GM19035 (cell line): Measurements from ENCODE around the gene PPP1R3F.
"Not testable (repeated sequence)": the region's sequence is repeated elsewhere in the genome, so short reads cannot be mapped to it uniquely, and the experiment has no call there.

ENCODE experiments used
- ATAC-seq: cut with Tn5 transposase; IDR thresholded peaks from one replicate; pipeline ENCODE4 v1.9.1; 2021; ENCODE audit not compliant: unreplicated experiment

Gene PPP1R3F

DNA sequence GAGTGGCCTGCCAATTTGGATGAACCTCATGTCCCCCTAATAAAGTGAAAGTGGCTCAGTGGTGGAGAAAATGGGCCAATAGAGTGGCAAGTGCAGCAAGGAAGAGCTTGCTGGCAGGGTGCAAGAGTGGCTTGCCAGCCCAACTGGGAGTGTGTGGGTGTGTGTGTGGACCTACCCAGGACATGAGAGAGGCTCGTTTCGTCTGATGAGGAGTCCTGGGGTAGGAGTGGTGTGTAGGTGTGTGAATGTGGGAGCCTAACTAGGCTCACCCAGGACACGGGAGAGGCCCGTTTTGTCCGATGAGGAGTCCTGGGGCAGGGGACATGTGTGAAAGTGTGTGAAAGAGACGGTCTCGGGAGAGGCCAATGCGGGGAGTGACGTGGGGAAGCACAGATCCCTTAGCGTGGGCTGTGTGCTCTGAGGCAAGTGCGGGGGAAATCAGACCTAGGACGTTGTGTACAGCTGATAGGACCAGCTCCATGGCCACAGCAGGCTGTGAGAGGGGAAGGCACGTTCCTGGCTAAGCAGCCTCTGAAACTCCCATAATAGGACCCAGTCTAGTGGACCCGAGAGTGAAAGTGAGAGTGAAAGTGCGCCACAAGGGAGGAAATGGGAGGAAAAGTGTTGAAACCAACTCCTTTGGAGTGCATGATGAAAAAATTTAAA, 39.1 kb downstream of the PPP1R3F start:
- ATAC-seq, result no peak

DNA sequence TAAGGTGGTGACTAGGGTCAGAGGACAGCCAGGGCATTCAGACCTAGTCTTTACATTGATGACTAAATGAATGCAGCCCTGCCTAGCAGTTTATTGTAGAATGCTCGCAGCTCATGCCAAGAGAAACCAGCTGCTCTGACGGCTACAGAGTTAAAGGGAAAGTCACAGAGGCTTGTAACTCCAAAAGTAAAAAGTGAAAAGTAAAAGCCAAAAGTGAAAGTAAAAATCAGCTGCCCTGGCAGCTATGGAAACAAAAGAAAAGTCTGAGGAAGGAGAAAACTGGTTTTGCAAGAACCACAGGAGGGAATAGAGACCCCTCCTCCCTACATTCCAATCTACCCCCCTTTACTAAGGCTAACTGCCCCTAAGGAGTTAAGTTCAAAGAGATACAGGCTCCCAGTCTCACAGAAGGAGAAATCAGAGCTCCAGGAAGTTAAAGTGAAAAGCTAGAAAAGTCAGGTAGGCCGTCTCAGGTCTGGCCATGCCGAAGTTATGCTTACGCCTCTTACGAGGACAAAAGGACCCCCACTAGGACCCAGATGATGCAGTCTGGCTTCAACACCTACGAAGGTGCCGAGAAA, 39.9 kb downstream of the PPP1R3F start:
- no peak for ATAC-seq

DNA sequence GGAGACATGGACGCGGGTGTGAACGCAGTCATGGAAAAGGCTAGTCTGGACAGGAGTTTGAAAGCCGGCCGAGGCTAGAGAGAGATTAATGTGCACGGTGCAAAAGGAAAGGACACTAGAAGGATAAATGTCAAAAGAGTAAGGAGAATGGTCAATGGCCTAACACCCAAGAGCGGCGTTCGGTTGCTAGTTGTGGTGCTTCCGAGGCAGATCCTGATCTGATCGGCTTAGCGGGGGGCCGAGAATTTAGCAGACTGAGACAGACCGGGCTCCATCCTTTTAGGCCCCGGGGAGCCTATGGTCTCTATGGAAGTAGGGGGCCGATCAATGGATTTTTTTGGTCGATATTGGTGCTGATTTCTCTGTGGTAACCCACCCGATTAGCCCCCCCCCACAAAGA, 40.8 kb downstream of the PPP1R3F start:
- no peak for ATAC-seq

DNA sequence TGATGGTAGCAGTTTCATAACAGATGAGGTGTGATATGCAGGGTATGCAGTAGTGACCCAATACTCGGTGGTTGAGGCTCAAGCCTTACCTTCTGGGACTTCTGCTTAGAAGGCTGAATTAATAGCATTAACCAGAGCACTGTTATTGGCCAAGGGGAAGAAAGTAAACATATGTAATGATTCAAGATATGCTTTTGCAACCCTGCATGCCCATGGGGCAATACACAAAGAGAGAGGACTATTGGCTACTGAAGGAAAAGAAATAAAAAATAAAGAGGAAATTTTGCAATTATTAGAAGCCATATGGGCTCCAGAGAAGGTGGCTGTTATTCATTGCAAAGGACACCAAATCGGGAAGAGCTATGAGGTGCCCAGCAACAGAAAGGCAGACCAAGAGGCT, 42.6 kb downstream of the PPP1R3F start:
- no peak for ATAC-seq

DNA sequence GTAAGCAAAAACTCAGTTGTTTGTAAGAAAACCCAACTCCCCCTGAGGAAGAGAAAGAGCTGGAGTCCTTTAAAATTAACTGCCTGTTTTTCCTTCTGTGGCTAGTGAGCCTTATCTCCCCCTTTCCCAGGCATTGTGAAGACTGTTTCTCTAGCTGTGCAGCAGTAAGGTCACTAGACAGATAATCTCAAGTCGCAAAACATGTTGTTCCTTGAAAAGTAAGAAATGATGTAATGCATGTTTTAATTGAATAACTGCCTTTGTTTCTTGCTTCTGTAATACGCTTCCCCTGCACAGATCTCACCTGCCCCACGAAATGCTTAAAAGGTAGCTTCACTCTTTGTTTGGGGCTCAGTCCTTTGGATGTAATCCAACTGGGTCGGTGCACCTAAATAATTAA, 46.5 kb downstream of the PPP1R3F start:
- no peak for ATAC-seq

DNA sequence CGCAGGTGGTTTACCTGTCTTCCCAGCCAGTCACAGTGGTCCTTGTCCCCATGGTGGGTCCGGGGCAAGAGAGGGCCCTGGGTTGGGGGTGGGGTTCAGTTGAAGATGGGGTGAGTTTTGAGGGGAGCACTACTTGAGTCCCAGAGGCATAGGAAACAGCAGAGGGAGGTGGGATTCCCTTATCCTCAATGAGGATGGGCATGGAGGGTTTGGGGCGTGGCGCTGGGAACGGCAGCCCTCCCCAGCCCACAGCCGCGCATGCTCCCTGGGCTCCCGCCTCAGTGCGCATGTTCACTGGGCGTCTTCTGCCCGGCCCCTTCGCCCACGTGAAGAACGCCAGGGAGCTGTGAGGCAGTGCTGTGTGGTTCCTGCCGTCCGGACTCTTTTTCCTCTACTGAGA, 52.1 kb downstream of the PPP1R3F start, which contains the start of gene GAGE12J:
GAGE12J (plus strand) TSS at position 301 of the 400 bp plus-strand sequence. CDS start 1,157 bp downstream, outside the sequence.
- not testable (repeated sequence) for ATAC-seq

DNA sequence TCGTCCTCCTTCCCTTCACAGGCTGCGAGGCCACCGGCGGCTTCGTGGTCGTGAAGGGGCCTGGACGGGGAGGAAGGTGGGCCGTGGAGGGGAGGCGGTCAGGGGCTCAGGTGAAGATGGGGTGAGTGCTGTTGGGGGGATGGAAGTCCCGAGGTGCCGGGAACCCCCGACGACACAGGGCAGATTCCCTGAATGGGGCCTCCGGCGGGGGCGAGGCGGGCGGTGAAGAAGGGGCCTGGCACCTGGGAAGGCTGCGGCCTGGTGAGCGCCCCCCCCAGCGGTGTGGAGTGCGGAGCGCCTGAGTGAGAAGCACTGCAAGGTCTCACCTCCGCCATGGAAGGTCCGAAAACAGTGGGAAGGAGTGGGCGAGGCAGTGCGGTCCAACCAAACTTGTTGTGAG, 52.7 kb downstream of the PPP1R3F start:
- ATAC-seq, result not testable (repeated sequence)

DNA sequence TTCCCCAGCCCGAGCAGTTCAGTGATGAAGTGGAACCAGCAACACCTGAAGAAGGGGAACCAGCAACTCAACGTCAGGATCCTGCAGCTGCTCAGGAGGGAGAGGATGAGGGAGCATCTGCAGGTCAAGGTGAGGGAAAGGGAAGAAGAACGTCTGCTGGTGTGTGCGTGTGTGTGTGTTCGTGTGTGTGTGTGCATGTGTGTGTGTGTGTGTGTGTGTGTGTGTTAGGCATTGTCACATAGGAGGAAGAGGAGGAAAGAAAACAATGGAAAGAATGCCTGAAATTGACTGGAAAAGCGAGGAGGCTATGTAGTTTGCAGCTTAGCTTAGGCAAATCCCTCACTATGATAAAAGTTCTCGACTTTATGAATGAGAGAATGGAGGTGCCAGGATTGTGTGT, 54.1 kb downstream of the PPP1R3F start:
- not testable (repeated sequence) for ATAC-seq

DNA sequence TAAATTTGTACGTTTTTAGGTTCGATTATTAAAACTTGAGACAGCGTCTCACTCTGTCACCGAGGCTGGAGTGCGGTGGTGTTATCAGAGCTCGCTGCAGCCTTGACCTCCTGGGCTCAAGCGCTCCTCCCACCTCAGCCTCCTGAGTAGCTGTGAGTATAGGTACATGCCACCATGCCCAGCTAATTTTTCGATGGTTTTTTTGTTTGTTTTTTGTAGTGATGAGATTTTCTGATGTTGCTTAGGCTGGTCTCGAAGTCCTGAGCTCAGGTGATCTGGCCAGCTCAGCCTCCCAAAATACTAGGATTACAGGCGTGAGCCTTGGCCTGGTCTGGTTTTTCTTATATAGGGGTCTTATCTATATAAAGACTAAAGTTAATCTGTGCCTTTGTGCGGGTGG, 60.8 kb downstream of the PPP1R3F start:
- ATAC-seq, result not testable (repeated sequence)

DNA sequence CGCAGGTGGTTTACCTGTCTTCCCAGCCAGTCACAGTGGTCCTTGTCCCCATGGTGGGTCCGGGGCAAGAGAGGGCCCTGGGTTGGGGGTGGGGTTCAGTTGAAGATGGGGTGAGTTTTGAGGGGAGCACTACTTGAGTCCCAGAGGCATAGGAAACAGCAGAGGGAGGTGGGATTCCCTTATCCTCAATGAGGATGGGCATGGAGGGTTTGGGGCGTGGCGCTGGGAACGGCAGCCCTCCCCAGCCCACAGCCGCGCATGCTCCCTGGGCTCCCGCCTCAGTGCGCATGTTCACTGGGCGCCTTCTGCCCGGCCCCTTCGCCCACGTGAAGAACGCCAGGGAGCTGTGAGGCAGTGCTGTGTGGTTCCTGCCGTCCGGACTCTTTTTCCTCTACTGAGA, 61.7 kb downstream of the PPP1R3F start, which contains the start of gene GAGE13:
GAGE13 (plus strand) TSS at position 301 of the 400 bp plus-strand sequence. CDS start 1,156 bp downstream, outside the sequence.
- not testable (repeated sequence) for ATAC-seq

DNA sequence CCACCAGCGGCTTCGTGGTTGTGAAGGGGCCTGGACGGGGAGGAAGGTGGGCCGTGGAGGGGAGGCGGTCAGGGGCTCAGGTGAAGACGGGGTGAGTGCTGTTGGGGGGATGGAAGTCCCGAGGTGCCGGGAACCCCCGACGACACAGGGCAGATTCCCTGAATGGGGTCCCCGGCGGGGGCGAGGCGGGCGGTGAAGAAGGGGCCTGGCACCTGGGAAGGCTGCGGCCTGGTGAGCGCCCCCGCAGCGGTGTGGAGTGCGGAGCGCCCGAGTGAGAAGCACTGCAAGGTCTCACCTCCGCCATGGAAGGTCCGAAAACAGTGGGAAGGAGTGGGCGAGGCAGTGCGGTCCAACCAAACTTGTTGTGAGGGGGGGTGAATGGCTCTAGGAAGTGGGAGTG, 62.2 kb downstream of the PPP1R3F start:
- ATAC-seq, result not testable (repeated sequence)
